PC-3 (cell line): ENCODE measurements around the gene SEC62. TPM values are rescaled to one million over a fixed set of nuclear protein-coding genes. Genes with fewer than 3 reads are reported as not detected.

Experiments used
- ATAC-seq: fragments of 200-7000 bp; cut with Tn5 transposase; 2 replicates; pipeline ENCODE4 v1.9.1; 2020; ENCODE audit warnings: mild to moderate bottlenecking, moderate library complexity
- BruUV-seq: library from RNA; stranded (reverse); fragments of 400-500 nt; replicated peaks from 2 replicates; lab custom pipeline; 2021; lab: Mats Ljungman, UMichigan
- CTCF ChIA-PET: fragments of 300-600 bp; sonication (Branson Sonifier 250); formaldehyde crosslinking; loops from one replicate; lab custom pipeline; 2022; ENCODE audit warnings: antibody characterized with exemption; lab: Charles Lee
- POLR2A ChIA-PET: fragments of 300-600 bp; sonication (Branson Sonifier 250); formaldehyde crosslinking; loops from one replicate; lab custom pipeline; 2022; ENCODE audit warnings: antibody characterized with exemption; ENCODE audit not compliant: unreplicated experiment; lab: Charles Lee
- DNase-seq: peaks from one replicate; pipeline ENCODE4 v3.0.0-alpha.2; 2015
- H2AFZ ChIP-seq: fragments of 300-600 bp; sonication (generic); 2 replicates; pipeline ENCODE4 v1.6.0; 2016; ENCODE audit warnings: antibody characterized with exemption, low read length
- H3F3A ChIP-seq: fragments of 300-600 bp; sonication (generic); one replicate; pipeline ENCODE4 v1.6.0; 2017; ENCODE audit warnings: antibody characterized with exemption, low read length, control low read depth, mild to moderate bottlenecking; ENCODE audit not compliant: unreplicated experiment
- H3K27ac ChIP-seq: fragments of 300-600 bp; sonication (generic); 2 replicates; pipeline ENCODE4 v1.5.1; 2016; ENCODE audit warnings: mild to moderate bottlenecking, low read length
- H3K27me3 ChIP-seq: fragments of 300-600 bp; sonication (generic); 2 replicates; pipeline ENCODE4 v1.6.1; 2016; ENCODE audit warnings: low read length, mixed read lengths
- H3K36me3 ChIP-seq: fragments of 300-600 bp; sonication (generic); 2 replicates; pipeline ENCODE4 v1.6.1; 2016; ENCODE audit warnings: low read depth, mixed run types, low read length, mixed read lengths
- H3K4me1 ChIP-seq: fragments of 300-600 bp; sonication (generic); 2 replicates; pipeline ENCODE4 v1.5.1; 2016; ENCODE audit warnings: low read length; ENCODE audit not compliant: insufficient read depth
- H3K4me2 ChIP-seq: fragments of 300-600 bp; sonication (generic); 2 replicates; pipeline ENCODE4 v1.6.0; 2016; ENCODE audit warnings: low read length
- H3K4me3 ChIP-seq: fragments of 300-600 bp; sonication (generic); 2 replicates; pipeline ENCODE4 v1.5.1; 2016; ENCODE audit warnings: mild to moderate bottlenecking, low read length, mixed read lengths
- H3K79me2 ChIP-seq: fragments of 300-600 bp; sonication (generic); 2 replicates; pipeline ENCODE4 v1.6.1; 2017; ENCODE audit warnings: low read length, mixed read lengths
- H3K9ac ChIP-seq: fragments of 300-600 bp; sonication (generic); 2 replicates; pipeline ENCODE4 v1.6.0; 2016; ENCODE audit warnings: mild to moderate bottlenecking, low read length
- H3K9me2 ChIP-seq: fragments of 300-600 bp; sonication (generic); replicated peaks from 2 replicates; pipeline ENCODE4 v1.6.1; 2016; ENCODE audit warnings: mixed run types, low read length, mixed read lengths
- H3K9me3 ChIP-seq: fragments of 300-600 bp; sonication (generic); 2 replicates; pipeline ENCODE4 v1.6.1; 2016; ENCODE audit warnings: low read length, mixed read lengths
- H4K20me1 ChIP-seq: fragments of 300-600 bp; sonication (generic); 2 replicates; pipeline ENCODE4 v1.6.1; 2016; ENCODE audit warnings: low read length, mixed read lengths
- EZH2 ChIP-seq: fragments of 300-600 bp; sonication (generic); IDR thresholded peaks from one replicate; pipeline ENCODE4 v1.6.1; 2017; ENCODE audit warnings: antibody characterized with exemption, mild to moderate bottlenecking, low read length; ENCODE audit not compliant: unreplicated experiment
- EZH2phosphoT487 ChIP-seq: fragments of 300-600 bp; sonication (generic); IDR thresholded peaks from 2 replicates; pipeline ENCODE4 v1.6.1; 2018; ENCODE audit warnings: mild to moderate bottlenecking, antibody characterized with exemption, low read length, borderline replicate concordance
- intact Hi-C: fragments of 100-400 bp; cut with micrococcal nuclease; formaldehyde crosslinking; loops from 2 replicates; pipeline ENCODE4 v1.9.0; 2023
- total RNA-seq: library from RNA; depleted of rRNA; stranded (reverse); fragments of >200 nt; gene quantifications from 2 replicates; pipeline ENCODE4 v1.2.3, GENCODE V29; 2014
- TF ChIP-seq, protein P1 (sequence below): fragments of 300-600 bp; sonication (generic); conservative IDR thresholded peaks from 2 replicates; pipeline ENCODE4 v1.5.1; 2017; ENCODE audit warnings: antibody characterized with exemption, low read depth, mild to moderate bottlenecking, low read length

The SEC62 gene
- total RNA-seq, 1 experiment from 2014 or later = 31.8 TPM

DNA sequence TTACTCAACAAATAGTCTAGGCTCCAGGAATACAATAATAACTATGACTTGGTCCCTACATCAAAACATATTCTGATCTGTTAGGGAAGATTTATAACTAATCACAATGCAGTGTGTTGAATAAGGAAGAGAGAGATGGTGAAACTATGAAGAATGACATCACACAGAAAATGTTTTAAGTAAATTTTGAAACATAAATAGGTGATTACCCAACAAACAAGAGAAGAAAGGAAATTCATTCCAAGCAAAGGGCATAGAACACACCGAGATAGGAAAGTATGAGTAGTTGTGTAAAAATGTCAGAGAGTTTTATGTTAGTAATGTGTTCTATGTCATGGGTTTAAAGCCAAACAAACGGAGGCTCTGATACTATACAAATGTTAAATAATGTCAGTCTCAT, 13.4 kb downstream of the SEC62 start:
- BruUV-seq = no TSS peak

DNA sequence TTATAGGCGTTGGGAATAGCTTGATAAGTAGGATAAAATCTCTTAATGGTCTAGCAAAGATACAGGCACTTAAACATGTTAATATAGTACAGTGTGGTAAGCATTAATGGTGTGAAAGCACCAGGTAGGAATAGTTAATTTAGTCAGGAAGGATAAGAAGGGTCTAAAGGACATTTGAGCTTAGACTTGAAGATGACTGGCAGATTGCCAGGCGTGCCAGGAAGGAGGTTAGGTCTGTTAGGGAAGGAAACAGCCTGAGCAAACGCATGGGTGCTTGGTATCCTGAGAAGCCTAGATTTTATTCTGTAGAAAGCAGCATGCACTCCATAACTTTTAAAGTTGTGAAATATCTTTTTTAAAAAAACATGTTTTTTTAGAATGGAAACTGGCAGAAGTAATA, 17.7 kb downstream of the SEC62 start:
- CTCF ChIA-PET = no interaction called here
- Histone ChIP-seq H3K79me2 (no peaks in the 10 kb centered on the region), H3K4me1 (no peaks in the 10 kb centered on the region), H3K36me3 (peaks cover 62% of the 10 kb centered on the region), H3K27me3 (no peaks in the 10 kb centered on the region), H2AFZ (no peak overlapping the region), H3K4me2 (no peak overlapping the region), H3K9me3 (no peaks in the 10 kb centered on the region), H4K20me1 (no peaks in the 10 kb centered on the region), H3K9ac (no peak overlapping the region), H3K9me2 (no peaks in the 10 kb centered on the region), H3K4me3 (no peak overlapping the region), H3F3A (no peaks in the 10 kb centered on the region), H3K27ac (no peak overlapping the region)
- DNase-seq (no peak), ATAC-seq (no peak)
- BruUV-seq = no TSS peak
- POLR2A ChIA-PET = interaction anchor here (0.6 kb wide), 1 partner anchor 12 kb away, joined by 3 read pairs; no protein-coding TSS in a partner anchor
- intact Hi-C loops = loop anchor here (10.0 kb wide), 2 partner anchors 111 to 189 kb away; no protein-coding TSS in a partner anchor
- TF ChIP-seq EZH2 (no peak), EZH2phosphoT487 (no peak)
- TF ChIP-seq, protein P1, sequence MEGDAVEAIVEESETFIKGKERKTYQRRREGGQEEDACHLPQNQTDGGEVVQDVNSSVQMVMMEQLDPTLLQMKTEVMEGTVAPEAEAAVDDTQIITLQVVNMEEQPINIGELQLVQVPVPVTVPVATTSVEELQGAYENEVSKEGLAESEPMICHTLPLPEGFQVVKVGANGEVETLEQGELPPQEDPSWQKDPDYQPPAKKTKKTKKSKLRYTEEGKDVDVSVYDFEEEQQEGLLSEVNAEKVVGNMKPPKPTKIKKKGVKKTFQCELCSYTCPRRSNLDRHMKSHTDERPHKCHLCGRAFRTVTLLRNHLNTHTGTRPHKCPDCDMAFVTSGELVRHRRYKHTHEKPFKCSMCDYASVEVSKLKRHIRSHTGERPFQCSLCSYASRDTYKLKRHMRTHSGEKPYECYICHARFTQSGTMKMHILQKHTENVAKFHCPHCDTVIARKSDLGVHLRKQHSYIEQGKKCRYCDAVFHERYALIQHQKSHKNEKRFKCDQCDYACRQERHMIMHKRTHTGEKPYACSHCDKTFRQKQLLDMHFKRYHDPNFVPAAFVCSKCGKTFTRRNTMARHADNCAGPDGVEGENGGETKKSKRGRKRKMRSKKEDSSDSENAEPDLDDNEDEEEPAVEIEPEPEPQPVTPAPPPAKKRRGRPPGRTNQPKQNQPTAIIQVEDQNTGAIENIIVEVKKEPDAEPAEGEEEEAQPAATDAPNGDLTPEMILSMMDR = no peak

More for the DNA sequence above, 13.4 kb downstream of the SEC62 start:
- Histone ChIP-seq H3K4me3 (no peak overlapping the region), H3K4me2 (no peak overlapping the region), H3K9me3 (no peaks in the 10 kb centered on the region), H3F3A (no peaks in the 10 kb centered on the region), H3K36me3 (peaks cover 64% of the 10 kb centered on the region), H3K79me2 (no peaks in the 10 kb centered on the region), H3K9me2 (no peaks in the 10 kb centered on the region), H3K4me1 (no peaks in the 10 kb centered on the region), H2AFZ (no peak overlapping the region), H4K20me1 (no peaks in the 10 kb centered on the region), H3K27ac (no peak overlapping the region), H3K27me3 (no peaks in the 10 kb centered on the region), H3K9ac (no peak overlapping the region)
- ChIA-PET CTCF (no interaction called here), POLR2A (no interaction called here)
- intact Hi-C loops = loop anchor here (10.0 kb wide), 2 partner anchors 115 to 185 kb away; no protein-coding TSS in a partner anchor
- TF ChIP-seq, protein P1 = no peak
- no peak for TF ChIP-seq EZH2phosphoT487
- no peak for TF ChIP-seq EZH2
- ATAC-seq = no peak
- DNase-seq = no peak

DNA sequence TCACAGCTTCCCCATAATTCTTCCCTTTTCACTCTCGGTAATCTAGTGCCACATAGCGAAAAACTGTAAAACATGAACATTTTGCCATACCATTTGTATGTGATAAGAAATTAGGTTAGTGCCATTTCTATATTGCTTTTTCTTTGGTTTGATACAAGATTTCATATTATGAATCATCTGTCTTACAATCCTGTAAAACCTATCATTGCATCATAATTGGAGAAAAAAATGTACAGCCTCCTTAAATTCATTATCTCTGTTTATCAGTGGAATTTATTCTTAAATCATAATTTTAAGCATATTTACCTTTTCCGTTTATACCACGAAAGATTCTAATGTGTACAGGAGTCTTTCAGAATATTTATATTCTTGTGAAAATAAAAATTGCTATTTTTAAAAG, 23.8 kb downstream of the SEC62 start:
- BruUV-seq = no TSS peak
- H4K20me1 ChIP-seq = no peaks in the 10 kb centered on the region
- no peaks in the 10 kb centered on the region for H3K9me2 ChIP-seq
- H3K4me1 ChIP-seq = no peaks in the 10 kb centered on the region
- no peak overlapping the region for H3K27ac ChIP-seq
- no peak overlapping the region for H2AFZ ChIP-seq
- ATAC-seq (no peak), DNase-seq (no peak)
- H3F3A ChIP-seq = no peaks in the 10 kb centered on the region
- H3K4me3 ChIP-seq = no peak overlapping the region
- POLR2A ChIA-PET = interaction anchor here (0.6 kb wide), 1 partner anchor 59 kb away, joined by 12 read pairs; no protein-coding TSS in a partner anchor
- no peak overlapping the region for H3K4me2 ChIP-seq
- no peak overlapping the region for H3K9ac ChIP-seq
- H3K79me2 ChIP-seq = no peaks in the 10 kb centered on the region
- no peaks in the 10 kb centered on the region for H3K27me3 ChIP-seq
- CTCF ChIA-PET = no interaction called here
- H3K36me3 ChIP-seq = peaks cover 53% of the 10 kb centered on the region
- intact Hi-C loops = no loop called here
- TF ChIP-seq EZH2 (no peak), EZH2phosphoT487 (no peak)
- TF ChIP-seq, protein P1 = no peak
- no peaks in the 10 kb centered on the region for H3K9me3 ChIP-seq
